NCI-H446 treated with DMSO at 0.1 percent for 48 hours (cell line): Measurements from ENCODE around the gene RPAP3.
A peak's percentile ranks its signal among the peaks of the same experiment; 100 is the strongest.

Source experiments
- DNase-seq: peaks from one replicate; lab custom pipeline; 2025; lab: John Stamatoyannopoulos, UW

Gene RPAP3

DNA sequence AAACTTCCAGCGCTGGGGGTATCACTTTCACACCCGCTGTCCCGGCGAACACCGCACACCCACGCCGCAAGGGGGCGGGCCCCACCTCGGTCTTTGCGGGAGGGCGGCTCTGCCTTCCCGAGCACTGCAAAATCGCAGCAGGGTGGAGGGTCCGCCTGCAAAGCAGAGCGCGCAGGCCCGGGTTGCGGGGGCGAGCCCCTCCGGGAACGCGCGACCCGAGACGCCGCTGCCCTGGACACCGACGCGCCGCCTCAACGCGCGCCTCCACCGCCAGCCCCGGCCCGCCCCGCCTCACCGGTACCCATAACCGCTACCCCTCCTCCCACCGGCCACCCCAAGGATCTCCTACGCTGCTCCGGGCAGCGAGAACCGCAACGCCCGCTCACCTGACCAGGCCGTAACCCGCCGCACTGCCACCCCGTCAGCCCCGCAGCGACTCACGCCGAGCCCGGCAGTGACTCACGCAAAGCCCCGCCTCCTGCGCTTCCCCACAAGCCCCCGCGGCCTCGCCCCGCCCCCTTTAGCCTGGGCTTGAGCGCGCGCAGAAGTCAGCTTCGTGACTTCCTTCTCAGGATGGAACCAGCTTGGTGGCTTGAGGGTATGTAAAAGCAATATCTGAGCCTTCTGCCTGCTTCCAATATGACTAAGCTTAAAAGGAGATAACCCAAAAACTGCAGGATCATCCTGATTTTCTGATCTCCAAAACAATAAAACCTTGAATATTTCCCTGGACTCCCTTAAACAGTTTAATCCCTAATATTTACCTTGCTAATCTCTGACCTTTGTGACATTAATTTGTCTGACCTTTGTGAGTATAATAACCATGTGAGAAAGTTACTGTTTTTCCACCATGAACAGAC lies at the start of gene RPAP3:
TSS of gene RPAP3 (minus strand) at position 465 of the 860 bp plus-strand sequence. CDS start 3,190 bp downstream, outside the sequence.
- peak; percentile 77 for DNase-seq

DNA sequence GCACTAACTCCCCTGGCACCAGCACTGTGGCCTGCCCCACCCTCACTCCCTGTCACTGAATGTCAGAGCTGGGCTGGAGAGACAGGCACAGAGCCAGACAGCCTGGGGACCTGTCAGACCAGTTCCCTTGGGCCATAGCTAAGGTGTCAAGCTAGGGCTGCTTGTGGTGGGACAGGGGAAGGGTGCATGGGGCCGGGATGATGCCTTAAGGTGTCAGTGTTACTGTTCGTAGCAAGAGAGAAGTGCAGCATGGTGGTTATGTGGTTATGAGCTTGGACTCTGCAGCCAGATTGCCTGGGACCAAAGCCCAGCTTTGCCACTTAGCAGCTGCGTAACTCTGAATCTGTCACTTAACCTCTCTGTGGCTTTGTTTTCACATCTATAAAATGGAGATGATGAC lies 49.1 kb upstream of the RPAP3 start:
- no peak for DNase-seq

GRCh38 chr12:47754126-47754525 lies 48.3 kb upstream of the RPAP3 start:
- DNase-seq: no peak

DNA sequence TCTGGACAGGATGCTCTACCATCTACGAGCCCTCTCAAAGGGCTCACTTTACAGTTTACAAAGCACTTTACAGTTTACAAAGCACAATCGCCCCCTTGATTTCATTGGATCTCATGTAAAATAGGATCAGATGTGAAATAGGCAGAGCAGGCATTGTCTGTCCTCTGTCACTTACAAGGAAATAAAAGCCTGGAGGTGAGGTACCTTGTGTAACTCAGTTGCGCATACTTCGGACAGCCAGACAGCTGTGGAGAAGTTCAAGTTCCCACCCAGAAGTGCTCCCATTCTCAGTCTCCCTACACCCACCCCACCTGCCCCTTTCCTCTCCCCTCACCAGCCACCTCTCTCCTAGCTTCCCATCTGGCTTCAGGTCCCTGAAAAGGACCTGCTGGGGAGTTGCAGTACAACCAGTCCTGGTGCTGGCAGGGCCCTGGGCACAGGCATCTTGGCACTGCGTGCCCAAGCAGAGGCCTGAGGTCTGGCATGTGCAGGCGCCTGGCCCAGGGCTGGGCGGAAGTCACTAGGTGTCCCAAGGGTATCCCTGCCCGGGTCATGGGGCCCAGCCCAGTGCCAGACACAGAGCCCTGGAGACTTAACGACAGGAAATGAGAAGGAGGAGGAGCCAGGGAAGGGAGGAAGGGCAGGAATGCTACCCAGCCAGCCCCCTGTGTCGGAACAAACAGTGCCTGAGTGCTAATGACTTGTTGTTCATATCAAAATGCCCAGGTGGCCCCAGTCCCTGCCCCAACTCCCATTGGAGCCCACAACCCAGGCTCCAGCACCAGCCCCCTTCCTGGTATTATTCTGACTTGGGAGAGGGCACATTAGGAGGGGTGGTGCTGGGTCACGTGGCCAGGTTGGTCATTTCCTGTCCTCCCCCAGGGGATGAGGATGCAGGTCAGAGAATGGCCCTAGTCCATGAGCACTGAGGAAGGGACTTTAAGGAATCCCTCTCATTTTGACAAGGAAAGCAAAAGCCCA lies 47.5 kb upstream of the RPAP3 start:
- no peak for DNase-seq

DNA sequence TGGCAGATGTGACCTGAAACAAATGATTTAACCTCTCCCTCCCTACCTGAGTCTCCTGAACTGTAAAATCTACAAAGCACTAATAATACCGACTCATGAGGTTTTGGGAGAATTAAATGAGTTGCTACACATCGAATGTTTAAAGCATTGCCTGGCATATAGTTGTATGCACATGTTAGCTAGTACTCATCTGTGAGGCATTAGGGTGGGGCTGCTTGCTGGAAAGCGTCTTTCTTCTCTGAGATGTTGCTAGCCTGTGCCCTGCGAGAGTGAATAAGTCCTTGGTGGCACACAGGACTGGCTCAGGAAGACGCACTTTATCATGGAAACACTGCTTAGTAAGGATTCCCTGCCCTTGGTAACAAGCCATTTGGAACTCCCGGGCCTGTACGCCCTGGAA lies 46.7 kb upstream of the RPAP3 start:
- DNase-seq: no peak

GRCh38 chr12:47752121-47752520 lies 46.3 kb upstream of the RPAP3 start:
- no peak for DNase-seq

GRCh38 chr12:47751561-47751960 lies 45.7 kb upstream of the RPAP3 start:
- DNase-seq: no peak

GRCh38 chr12:47750916-47751470 lies 45.2 kb upstream of the RPAP3 start:
- no peak for DNase-seq

DNA sequence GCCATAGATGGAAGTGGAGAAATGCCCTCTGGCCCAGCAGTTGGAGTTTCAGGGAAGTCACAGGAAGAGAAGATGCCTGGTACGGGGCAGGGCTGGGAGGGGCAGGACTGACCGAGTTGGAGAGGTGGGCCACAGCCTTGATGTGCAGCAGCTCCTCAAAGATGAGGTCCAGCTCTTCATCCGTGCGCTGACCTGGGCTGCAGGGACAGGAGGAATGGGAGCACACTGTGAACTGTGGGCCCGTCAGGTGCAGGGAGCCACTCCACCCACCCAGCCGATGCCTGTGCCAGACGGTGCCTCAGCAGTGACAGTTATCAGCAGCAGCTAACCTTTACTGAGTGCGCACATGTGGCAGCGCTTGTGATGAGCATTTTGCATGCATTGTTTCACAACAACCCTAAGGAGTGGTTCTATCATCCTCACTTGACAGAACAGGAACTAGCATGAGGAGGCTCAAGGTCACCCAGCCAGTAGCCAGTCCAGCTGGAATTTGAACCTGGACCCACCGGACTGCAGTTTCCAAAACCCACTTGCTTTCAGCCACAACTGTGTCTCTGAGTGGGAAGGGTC lies 44.5 kb upstream of the RPAP3 start:
- DNase-seq: no peak

- DNase-seq: no peak
Observed at GRCh38 chr12:47748899-47749298, 43.1 kb upstream of the RPAP3 start.

GRCh38 chr12:47748507-47748828 lies 42.6 kb upstream of the RPAP3 start:
- no peak for DNase-seq

- no peak for DNase-seq
Observed at GRCh38 chr12:47747596-47748506, 42.0 kb upstream of the RPAP3 start.

DNA sequence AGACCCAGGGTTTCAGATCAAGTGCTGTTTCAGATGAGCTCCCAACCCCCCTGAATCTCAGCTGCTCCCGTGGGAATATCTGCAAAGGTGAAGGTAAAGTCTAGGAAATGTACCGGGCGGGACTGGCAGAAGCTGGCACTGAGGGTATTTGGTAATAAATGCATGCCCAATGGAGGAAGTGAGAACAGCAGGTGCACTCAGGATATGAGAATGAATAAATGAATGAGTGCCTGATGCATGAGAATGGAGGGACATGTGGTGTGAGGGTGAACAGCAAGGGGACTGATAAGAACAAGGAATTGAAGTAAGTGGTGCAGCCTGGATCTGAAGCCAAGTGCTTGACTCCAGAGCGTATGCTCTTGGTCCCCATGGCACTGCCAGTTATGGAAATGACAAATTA lies 41.3 kb upstream of the RPAP3 start:
- no peak for DNase-seq

DNA sequence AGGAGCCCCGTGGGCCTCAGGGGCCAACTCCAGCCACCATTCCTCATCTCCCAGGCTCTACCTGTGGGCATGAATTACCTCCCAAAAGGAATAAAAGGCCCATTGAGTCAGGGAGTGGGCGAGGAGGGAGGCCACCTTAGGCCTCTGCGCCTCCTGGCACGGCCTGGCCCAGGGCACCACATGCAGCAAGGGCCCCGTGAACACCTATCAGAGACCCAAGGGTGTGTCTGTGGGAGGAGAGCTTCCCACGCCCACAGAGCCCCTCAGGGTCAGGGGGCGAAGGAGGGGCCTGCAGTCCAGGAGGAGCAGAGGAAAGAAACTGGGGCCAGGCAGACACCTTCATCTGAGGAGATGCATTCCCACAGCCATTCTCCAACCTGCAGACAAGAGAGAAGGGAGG lies 40.7 kb upstream of the RPAP3 start:
- no peak for DNase-seq

DNA sequence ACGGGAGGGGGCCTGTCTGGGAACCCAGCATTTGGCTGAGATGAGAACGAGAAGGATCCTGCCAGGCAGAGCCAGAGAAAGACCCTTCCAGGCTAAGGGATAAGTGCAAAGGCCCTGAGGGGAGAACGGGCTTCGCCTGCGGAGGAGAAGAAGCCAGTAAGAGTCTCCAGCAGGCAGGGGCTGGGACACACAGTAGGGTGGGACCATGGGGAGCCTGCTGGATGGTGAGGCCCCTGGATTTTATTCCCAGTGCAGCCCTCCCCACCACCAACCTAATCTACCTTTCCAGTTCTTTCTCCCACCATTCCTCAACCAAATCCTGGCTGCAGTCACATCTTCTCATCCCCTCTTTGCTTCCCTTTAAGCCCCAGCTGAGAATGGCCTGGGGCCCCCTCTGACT lies 40.2 kb upstream of the RPAP3 start:
- no peak for DNase-seq

- no peak for DNase-seq
Observed at GRCh38 chr12:47745485-47746041, 39.7 kb upstream of the RPAP3 start.

DNA sequence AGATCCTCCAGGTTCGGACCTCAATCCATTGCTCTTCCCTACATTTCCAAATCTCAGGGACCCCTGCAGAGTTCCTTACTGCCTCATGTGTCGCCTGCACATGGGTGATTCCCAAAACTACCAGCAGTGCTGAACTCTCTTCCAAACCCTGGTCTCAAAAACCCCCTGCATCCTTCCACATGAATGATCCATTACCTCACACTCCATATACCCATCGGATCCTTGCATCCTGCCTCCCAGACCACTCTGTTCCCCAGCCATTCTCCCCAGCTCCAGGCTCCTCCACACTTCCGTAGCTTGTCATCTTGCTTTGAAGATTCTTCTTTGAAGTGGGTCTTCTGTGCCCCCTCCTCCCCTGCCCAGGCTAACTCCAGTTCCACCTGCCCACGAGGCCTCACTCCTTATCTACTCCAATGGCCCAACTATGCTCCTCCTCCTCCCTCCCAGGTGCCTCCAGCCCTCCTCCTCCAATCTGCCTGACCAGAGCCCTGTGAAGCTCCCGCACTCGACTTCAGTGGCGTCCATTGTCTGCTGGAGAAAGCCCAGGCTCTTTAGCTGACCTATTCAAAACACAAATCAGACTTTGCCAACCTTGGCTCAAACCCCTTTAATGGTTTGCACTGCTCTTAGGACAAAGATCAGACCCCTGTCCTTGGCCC lies 39.1 kb upstream of the RPAP3 start:
- DNase-seq: no peak

DNA sequence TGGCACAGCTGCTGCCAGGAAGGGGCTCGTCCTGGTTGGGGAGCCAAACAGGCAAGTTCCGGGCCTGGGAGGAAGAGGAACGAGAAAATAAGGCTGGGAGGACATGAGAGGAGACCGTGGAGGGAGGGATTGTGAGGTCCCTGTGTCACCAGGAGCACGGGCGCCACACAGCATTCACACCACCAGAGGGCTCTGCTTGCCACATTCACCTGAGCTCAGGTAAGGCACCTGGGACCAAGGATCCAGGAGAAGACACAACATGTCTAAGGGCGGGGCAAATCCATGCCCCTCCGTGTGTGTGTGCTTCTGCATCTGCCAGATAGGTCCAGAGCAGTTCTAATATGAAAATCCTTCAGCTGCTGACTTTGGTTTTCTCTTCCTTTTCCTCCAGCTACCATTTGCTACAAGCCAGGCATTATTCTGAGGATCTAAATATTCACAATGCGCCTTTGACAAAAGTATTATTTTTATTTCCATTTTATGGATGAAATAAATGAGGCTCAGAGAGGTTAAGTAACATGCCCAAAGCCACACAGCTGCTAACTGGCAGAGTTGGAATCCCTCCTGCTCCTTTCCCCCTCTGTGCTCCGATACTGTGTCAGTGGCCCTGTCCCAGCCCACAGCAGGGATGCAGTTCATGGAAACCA lies 38.3 kb upstream of the RPAP3 start:
- no peak for DNase-seq

DNA sequence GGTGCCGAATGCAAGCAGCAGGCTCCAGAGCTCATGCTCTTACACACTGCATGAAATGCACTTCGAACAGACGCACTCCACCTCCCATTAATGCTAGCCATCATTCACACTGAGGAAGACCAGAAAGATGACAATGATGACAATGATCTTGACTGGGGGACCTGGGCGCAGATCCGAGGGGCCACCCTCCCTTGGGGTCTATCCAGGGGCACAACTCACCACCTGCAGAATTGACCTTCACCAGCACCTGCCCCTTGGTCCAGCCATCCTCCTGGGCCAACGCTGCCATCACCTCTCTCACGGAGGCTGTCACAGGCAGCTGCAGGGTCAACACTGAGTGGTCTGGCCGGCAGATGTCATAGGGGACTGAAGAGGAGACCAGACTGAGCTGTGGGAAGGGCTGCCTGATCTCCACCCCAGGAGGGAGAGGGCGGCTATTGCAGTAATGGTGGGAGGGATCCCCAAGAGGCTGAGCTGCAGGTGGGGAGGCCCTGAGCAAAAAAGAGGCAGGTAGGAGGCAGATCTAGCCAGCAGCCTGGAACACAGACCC lies 37.6 kb upstream of the RPAP3 start:
- DNase-seq: no peak
